MM.1S (cell line): ENCODE results near the gene JAKMIP2.

ENCODE experiments used
- DNase-seq: peaks from one replicate; pipeline ENCODE4 v3.0.0-alpha.2; 2015
- H2AFZ ChIP-seq: fragments of 300-600 bp; sonication (generic); 2 replicates; pipeline ENCODE4 v1.6.0; 2016; ENCODE audit warnings: antibody characterized with exemption, low read length
- H3F3A ChIP-seq: fragments of 300-600 bp; sonication (generic); 2 replicates; pipeline ENCODE4 v1.6.1; 2016; ENCODE audit warnings: mild to moderate bottlenecking, antibody characterized with exemption, low read length, moderate library complexity, mixed read lengths; ENCODE audit not compliant: insufficient read depth
- H3K27ac ChIP-seq: fragments of 300-600 bp; sonication (generic); 2 replicates; pipeline ENCODE4 v1.5.1; 2016; ENCODE audit warnings: mild to moderate bottlenecking, low read length
- H3K27me3 ChIP-seq: fragments of 300-600 bp; sonication (generic); replicated peaks from 2 replicates; pipeline ENCODE4 v1.6.0; 2016; ENCODE audit warnings: low read length; ENCODE audit not compliant: insufficient read depth
- H3K36me3 ChIP-seq: fragments of 300-600 bp; sonication (generic); replicated peaks from 2 replicates; pipeline ENCODE4 v1.6.1; 2016; ENCODE audit warnings: mild to moderate bottlenecking, low read length, mixed read lengths; ENCODE audit not compliant: insufficient read depth
- H3K4me1 ChIP-seq: fragments of 300-600 bp; sonication (generic); 2 replicates; pipeline ENCODE4 v1.6.1; 2016; ENCODE audit warnings: low read length, mixed read lengths
- H3K4me2 ChIP-seq: fragments of 300-600 bp; sonication (generic); 2 replicates; pipeline ENCODE4 v1.6.0; 2016; ENCODE audit warnings: low read depth, low read length
- H3K4me3 ChIP-seq: fragments of 300-600 bp; sonication (generic); 2 replicates; pipeline ENCODE4 v1.5.1; 2016; ENCODE audit warnings: low read length, mixed read lengths
- H3K79me2 ChIP-seq: fragments of 300-600 bp; sonication (generic); 2 replicates; pipeline ENCODE4 v1.6.1; 2016; ENCODE audit warnings: mixed run types, low read length, mixed read lengths
- H3K9ac ChIP-seq: fragments of 300-600 bp; sonication (generic); 2 replicates; pipeline ENCODE4 v1.6.1; 2016; ENCODE audit warnings: low read length, mixed read lengths
- H3K9me2 ChIP-seq: fragments of 300-600 bp; sonication (generic); replicated peaks from 2 replicates; pipeline ENCODE4 v1.6.1; 2016; ENCODE audit warnings: mild to moderate bottlenecking, low read length, mixed read lengths; ENCODE audit not compliant: insufficient read depth
- H3K9me3 ChIP-seq: fragments of 300-600 bp; sonication (generic); replicated peaks from 2 replicates; pipeline ENCODE4 v1.6.1; 2016; ENCODE audit warnings: mild to moderate bottlenecking, low read length, mixed read lengths; ENCODE audit not compliant: insufficient read depth
- H4K20me1 ChIP-seq: fragments of 300-600 bp; sonication (generic); 2 replicates; pipeline ENCODE4 v1.6.1; 2016; ENCODE audit warnings: mild to moderate bottlenecking, low read length, moderate library complexity, mixed read lengths; ENCODE audit not compliant: insufficient read depth
- CTCF ChIP-seq: fragments of 300-600 bp; sonication (generic); IDR thresholded peaks from 2 replicates; pipeline ENCODE4 v1.5.1; 2016; ENCODE audit warnings: antibody characterized with exemption, low read length, mixed read lengths
- EZH2 ChIP-seq: fragments of 300-600 bp; sonication (generic); optimal IDR thresholded peaks from 2 replicates; pipeline ENCODE3; 2017; ENCODE audit warnings: low read depth, mild to moderate bottlenecking, antibody characterized with exemption, low read length, mixed read lengths
- EZH2phosphoT487 ChIP-seq: fragments of 300-600 bp; sonication (generic); IDR thresholded peaks from 2 replicates; pipeline ENCODE4 v1.6.1; 2018; ENCODE audit warnings: antibody characterized with exemption, low read length

The JAKMIP2 gene

GRCh38 chr5:147694772-147695171 lies 87.8 kb downstream of the JAKMIP2 start:
- no peak overlapping the region for H3K4me2 ChIP-seq
- no peaks in the 10 kb centered on the region for H3K36me3 ChIP-seq
- no peaks in the 10 kb centered on the region for H3K79me2 ChIP-seq
- H3K9me3 ChIP-seq, result no peaks in the 10 kb centered on the region
- H3K9ac ChIP-seq, result no peak overlapping the region
- no peak for TF ChIP-seq CTCF
- H4K20me1 ChIP-seq, result no peaks in the 10 kb centered on the region
- H3K27me3 ChIP-seq, result no peaks in the 10 kb centered on the region
- H3K9me2 ChIP-seq, result no peaks in the 10 kb centered on the region
- no peaks in the 10 kb centered on the region for H3K4me1 ChIP-seq
- H3K27ac ChIP-seq, result no peak overlapping the region
- no peak overlapping the region for H2AFZ ChIP-seq
- no peaks in the 10 kb centered on the region for H3F3A ChIP-seq
- no peak overlapping the region for H3K4me3 ChIP-seq
- no peak for DNase-seq

- no peak overlapping the region for H3K9ac ChIP-seq
- H3K27me3 ChIP-seq, result no peaks in the 10 kb centered on the region
- H3F3A ChIP-seq, result no peaks in the 10 kb centered on the region
- H3K36me3 ChIP-seq, result no peaks in the 10 kb centered on the region
- H3K27ac ChIP-seq, result no peak overlapping the region
- no peak overlapping the region for H2AFZ ChIP-seq
- H3K9me2 ChIP-seq, result no peaks in the 10 kb centered on the region
- H3K9me3 ChIP-seq, result no peaks in the 10 kb centered on the region
- no peak for TF ChIP-seq EZH2phosphoT487
- no peak for TF ChIP-seq EZH2
- no peak for TF ChIP-seq CTCF
- no peaks in the 10 kb centered on the region for H4K20me1 ChIP-seq
- no peak for DNase-seq
- H3K4me1 ChIP-seq, result no peaks in the 10 kb centered on the region
- no peak overlapping the region for H3K4me2 ChIP-seq
- no peaks in the 10 kb centered on the region for H3K79me2 ChIP-seq
- no peak overlapping the region for H3K4me3 ChIP-seq
Observed at GRCh38 chr5:147693233-147693632, 89.3 kb downstream of the JAKMIP2 start.

- DNase-seq, result no peak
- no peaks in the 10 kb centered on the region for H3K9me2 ChIP-seq
- no peaks in the 10 kb centered on the region for H3K36me3 ChIP-seq
- no peak overlapping the region for H3K4me2 ChIP-seq
- TF ChIP-seq EZH2, result no peak
- TF ChIP-seq CTCF, result no peak
- TF ChIP-seq EZH2phosphoT487, result no peak
- H3K9ac ChIP-seq, result no peak overlapping the region
- H3K4me1 ChIP-seq, result no peaks in the 10 kb centered on the region
- no peaks in the 10 kb centered on the region for H3K9me3 ChIP-seq
- no peaks in the 10 kb centered on the region for H3K27me3 ChIP-seq
- H3K27ac ChIP-seq, result no peak overlapping the region
- no peaks in the 10 kb centered on the region for H4K20me1 ChIP-seq
- no peaks in the 10 kb centered on the region for H3K79me2 ChIP-seq
- no peak overlapping the region for H2AFZ ChIP-seq
- H3K4me3 ChIP-seq, result no peak overlapping the region
- no peaks in the 10 kb centered on the region for H3F3A ChIP-seq
Observed at GRCh38 chr5:147691130-147691529, 91.4 kb downstream of the JAKMIP2 start.
